ENCODE data around the gene DOCK4. TPM values are rescaled to one million over a fixed set of nuclear protein-coding genes. Genes with fewer than 3 reads are reported as not detected.

The DOCK4 gene
- total RNA-seq, 1 experiment from 2014 or later: 3.4 TPM

DNA sequence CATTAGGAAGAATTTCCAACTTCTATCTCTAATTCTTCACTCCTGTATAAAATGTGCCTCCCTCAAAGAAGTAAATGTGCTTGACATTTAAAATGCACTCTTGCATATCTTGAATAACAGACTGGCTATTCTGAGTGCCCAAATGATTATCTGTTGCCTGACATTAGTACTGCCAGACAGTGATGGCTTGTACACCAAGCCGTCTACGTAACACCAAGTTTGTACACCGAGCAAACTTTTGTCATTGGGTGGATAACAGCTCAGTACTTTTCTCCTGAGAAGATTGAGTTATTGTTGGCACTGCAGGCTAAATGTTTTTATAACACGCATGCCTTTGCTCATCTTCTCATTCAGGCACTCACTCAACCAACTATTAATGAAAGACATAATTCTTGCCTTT is 137.2 kb downstream of the DOCK4 start:
- H3K27ac Mint-ChIP-seq (ENCODE audit: unreplicated experiment): no peak overlapping the region
- TF ChIP-seq, protein P1, sequence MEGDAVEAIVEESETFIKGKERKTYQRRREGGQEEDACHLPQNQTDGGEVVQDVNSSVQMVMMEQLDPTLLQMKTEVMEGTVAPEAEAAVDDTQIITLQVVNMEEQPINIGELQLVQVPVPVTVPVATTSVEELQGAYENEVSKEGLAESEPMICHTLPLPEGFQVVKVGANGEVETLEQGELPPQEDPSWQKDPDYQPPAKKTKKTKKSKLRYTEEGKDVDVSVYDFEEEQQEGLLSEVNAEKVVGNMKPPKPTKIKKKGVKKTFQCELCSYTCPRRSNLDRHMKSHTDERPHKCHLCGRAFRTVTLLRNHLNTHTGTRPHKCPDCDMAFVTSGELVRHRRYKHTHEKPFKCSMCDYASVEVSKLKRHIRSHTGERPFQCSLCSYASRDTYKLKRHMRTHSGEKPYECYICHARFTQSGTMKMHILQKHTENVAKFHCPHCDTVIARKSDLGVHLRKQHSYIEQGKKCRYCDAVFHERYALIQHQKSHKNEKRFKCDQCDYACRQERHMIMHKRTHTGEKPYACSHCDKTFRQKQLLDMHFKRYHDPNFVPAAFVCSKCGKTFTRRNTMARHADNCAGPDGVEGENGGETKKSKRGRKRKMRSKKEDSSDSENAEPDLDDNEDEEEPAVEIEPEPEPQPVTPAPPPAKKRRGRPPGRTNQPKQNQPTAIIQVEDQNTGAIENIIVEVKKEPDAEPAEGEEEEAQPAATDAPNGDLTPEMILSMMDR (IDR thresholded peaks at IDR 0.05; ENCODE audit: unreplicated experiment): no peak
- no peaks in the 10 kb centered on the region for H3K27me3 Mint-ChIP-seq (ENCODE audit: unreplicated experiment)
- intact Hi-C loops (cut with micrococcal nuclease; ENCODE audit: unreplicated experiment): no loop called here
- peaks cover 23% of the 10 kb centered on the region for H3K4me1 Mint-ChIP-seq (ENCODE audit: low read depth, unreplicated experiment)
- BruUV-seq (replicated peaks): no TSS peak
- CTCF ChIA-PET: no interaction called here
- no peak for DNase-seq
- no peak overlapping the region for H3K4me3 Mint-ChIP-seq (ENCODE audit: low read depth, unreplicated experiment)
- H3K9me3 Mint-ChIP-seq (ENCODE audit: low read depth, unreplicated experiment): peaks cover 2% of the 10 kb centered on the region
- no peaks in the 10 kb centered on the region for H3K36me3 Mint-ChIP-seq (ENCODE audit: insufficient read depth, unreplicated experiment)

DNA sequence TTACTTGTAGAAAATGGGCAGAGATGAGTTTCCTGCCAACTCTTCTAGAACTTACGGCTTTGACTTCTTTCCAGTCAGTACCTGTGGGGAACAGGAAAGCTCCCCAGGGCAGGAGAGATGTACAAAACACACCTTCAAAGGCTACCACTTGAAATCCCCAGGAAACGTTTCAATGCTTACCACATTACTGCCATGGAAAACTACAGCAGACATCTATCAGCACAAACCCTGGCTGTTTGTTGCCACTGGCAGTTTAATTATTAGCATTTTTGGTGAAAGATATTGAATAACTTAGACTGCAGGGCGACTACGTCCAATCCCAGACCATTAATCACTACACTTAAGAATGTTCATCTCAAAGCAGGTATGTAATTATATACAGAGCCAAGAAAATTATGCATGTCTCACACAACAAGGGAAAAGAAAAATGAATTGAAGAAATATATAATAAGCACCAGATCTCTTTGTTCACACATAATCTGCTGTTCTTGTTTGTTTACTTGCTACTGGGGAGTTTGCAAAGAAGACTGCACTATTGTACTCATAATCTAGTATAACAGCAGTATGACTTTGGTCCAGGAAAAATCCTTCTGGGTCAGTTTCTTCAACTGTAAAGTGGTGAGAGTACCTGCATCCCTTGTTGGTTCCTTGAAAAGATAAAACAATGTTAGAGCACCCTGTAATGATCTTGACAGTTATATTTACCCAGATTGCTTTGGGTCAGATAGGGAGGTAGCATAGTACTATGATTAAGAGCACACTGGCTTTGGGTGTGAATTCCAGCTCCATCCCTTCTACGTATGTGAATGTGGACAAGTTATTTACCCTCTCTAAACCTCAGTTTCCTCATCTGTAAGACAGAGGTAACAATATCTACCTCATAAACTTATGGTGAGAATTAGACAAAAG is 138.3 kb downstream of the DOCK4 start:
- H3K27ac Mint-ChIP-seq (ENCODE audit: unreplicated experiment): peak overlapping the region; percentile 13
- no TSS peak for BruUV-seq (replicated peaks)
- H3K9me3 Mint-ChIP-seq (ENCODE audit: low read depth, unreplicated experiment): peaks cover 2% of the 10 kb centered on the region
- intact Hi-C loops (cut with micrococcal nuclease; ENCODE audit: unreplicated experiment): no loop called here
- H3K4me1 Mint-ChIP-seq (ENCODE audit: low read depth, unreplicated experiment): peaks cover 23% of the 10 kb centered on the region
- CTCF ChIA-PET: no interaction called here
- no peaks in the 10 kb centered on the region for H3K27me3 Mint-ChIP-seq (ENCODE audit: unreplicated experiment)
- H3K36me3 Mint-ChIP-seq (ENCODE audit: insufficient read depth, unreplicated experiment): no peaks in the 10 kb centered on the region
- H3K4me3 Mint-ChIP-seq (ENCODE audit: low read depth, unreplicated experiment): no peak overlapping the region
- TF ChIP-seq, protein P1 (IDR thresholded peaks at IDR 0.05; ENCODE audit: unreplicated experiment): no peak
- no peak for DNase-seq

DNA sequence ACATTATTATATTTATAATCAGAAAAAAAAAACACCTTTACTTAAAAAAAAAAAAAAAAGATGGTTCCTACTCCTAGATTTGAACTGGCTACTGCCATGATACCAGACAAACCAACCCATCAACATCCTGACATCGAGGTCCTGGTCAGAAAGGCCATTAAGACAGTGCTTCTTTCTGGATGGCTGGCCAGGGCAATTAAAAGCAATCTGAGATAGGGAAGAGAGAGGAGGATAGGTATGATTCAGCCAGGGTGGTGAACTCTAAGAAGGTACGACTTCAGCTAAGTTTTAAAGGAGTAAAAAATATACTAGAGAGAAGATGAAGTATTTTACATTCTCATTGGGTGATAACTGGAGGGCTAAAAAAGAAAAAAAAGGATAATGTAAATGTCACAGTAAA is 139.0 kb downstream of the DOCK4 start:
- peaks cover 2% of the 10 kb centered on the region for H3K9me3 Mint-ChIP-seq (ENCODE audit: low read depth, unreplicated experiment)
- no peaks in the 10 kb centered on the region for H3K27me3 Mint-ChIP-seq (ENCODE audit: unreplicated experiment)
- TF ChIP-seq, protein P1 (IDR thresholded peaks at IDR 0.05; ENCODE audit: unreplicated experiment): no peak
- BruUV-seq (replicated peaks): no TSS peak
- no peaks in the 10 kb centered on the region for H3K36me3 Mint-ChIP-seq (ENCODE audit: insufficient read depth, unreplicated experiment)
- CTCF ChIA-PET: no interaction called here
- H3K4me3 Mint-ChIP-seq (ENCODE audit: low read depth, unreplicated experiment): no peak overlapping the region
- peak overlapping the region; percentile 13 for H3K27ac Mint-ChIP-seq (ENCODE audit: unreplicated experiment)
- H3K4me1 Mint-ChIP-seq (ENCODE audit: low read depth, unreplicated experiment): peaks cover 23% of the 10 kb centered on the region
- intact Hi-C loops (cut with micrococcal nuclease; ENCODE audit: unreplicated experiment): no loop called here
- no peak for DNase-seq

DNA sequence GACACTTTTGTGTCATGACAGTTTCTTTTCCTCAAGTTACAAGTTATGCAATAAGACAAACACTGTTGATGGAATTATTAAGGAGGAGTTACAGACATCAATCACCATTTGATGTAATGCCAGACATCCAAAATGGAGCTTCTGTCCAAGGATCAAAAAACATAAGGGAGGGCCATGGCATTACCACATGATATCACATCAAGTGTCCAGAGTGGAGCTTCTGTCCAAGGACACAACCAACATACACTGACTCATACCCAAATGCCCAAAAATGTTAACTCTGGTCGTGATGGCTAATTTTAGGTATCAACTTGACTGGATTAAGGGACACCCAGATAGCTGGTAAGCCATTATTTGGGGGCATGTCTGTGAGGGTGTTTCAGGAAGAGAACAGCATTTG is 140.4 kb downstream of the DOCK4 start:
- CTCF ChIA-PET: no interaction called here
- peaks cover 23% of the 10 kb centered on the region for H3K4me1 Mint-ChIP-seq (ENCODE audit: low read depth, unreplicated experiment)
- no peak for DNase-seq
- no peaks in the 10 kb centered on the region for H3K36me3 Mint-ChIP-seq (ENCODE audit: insufficient read depth, unreplicated experiment)
- H3K4me3 Mint-ChIP-seq (ENCODE audit: low read depth, unreplicated experiment): no peak overlapping the region
- intact Hi-C loops (cut with micrococcal nuclease; ENCODE audit: unreplicated experiment): no loop called here
- BruUV-seq (replicated peaks): no TSS peak
- peaks cover 2% of the 10 kb centered on the region for H3K9me3 Mint-ChIP-seq (ENCODE audit: low read depth, unreplicated experiment)
- no peak overlapping the region for H3K27ac Mint-ChIP-seq (ENCODE audit: unreplicated experiment)
- TF ChIP-seq, protein P1 (IDR thresholded peaks at IDR 0.05; ENCODE audit: unreplicated experiment): no peak
- no peaks in the 10 kb centered on the region for H3K27me3 Mint-ChIP-seq (ENCODE audit: unreplicated experiment)

All from Calu3 (cell line).